ENCODE measurements around the gene WHAMM.
"Not testable (repeated sequence)": the region's sequence is repeated elsewhere in the genome, so short reads cannot be mapped to it uniquely, and the experiment has no call there.

Gene WHAMM

GRCh38 chr15:82809308-82810060 is at the start of gene WHAMM:
WHAMM (plus strand) TSS chr15:82809628; CDS start chr15:82809727, 99 bp downstream.
- in situ Hi-C loops (cut with HindIII; ENCODE audit: low sequenced_read_pairs), result no loop called here

GRCh38 chr15:82763361-82764116 is 45.9 kb upstream of the WHAMM start:
- in situ Hi-C loops (cut with HindIII; ENCODE audit: low sequenced_read_pairs), result no loop called here

GRCh38 chr15:82764117-82764490 is 45.3 kb upstream of the WHAMM start:
- in situ Hi-C loops (cut with HindIII; ENCODE audit: low sequenced_read_pairs), result no loop called here

- in situ Hi-C loops (cut with HindIII; ENCODE audit: low sequenced_read_pairs), result no loop called here
These were observed 44.7 kb upstream of the WHAMM start for GRCh38 chr15:82764740-82765139.

- in situ Hi-C loops (cut with HindIII; ENCODE audit: low sequenced_read_pairs), result not testable (repeated sequence)
These were observed 43.2 kb upstream of the WHAMM start for GRCh38 chr15:82766201-82766600.

- in situ Hi-C loops (cut with HindIII; ENCODE audit: low sequenced_read_pairs), result no loop called here
These were observed 42.1 kb upstream of the WHAMM start for GRCh38 chr15:82767163-82767829.

- in situ Hi-C loops (cut with HindIII; ENCODE audit: low sequenced_read_pairs), result no loop called here
These were observed 40.9 kb upstream of the WHAMM start for GRCh38 chr15:82768414-82769054.

GRCh38 chr15:82771789-82772607 is 37.4 kb upstream of the WHAMM start:
- in situ Hi-C loops (cut with HindIII; ENCODE audit: low sequenced_read_pairs), result no loop called here

GRCh38 chr15:82774496-82774895 is 34.9 kb upstream of the WHAMM start:
- in situ Hi-C loops (cut with HindIII; ENCODE audit: low sequenced_read_pairs), result no loop called here

- in situ Hi-C loops (cut with HindIII; ENCODE audit: low sequenced_read_pairs), result no loop called here
These were observed 30.7 kb upstream of the WHAMM start for GRCh38 chr15:82778755-82779154.

- in situ Hi-C loops (cut with HindIII; ENCODE audit: low sequenced_read_pairs), result no loop called here
These were observed 28.1 kb upstream of the WHAMM start for GRCh38 chr15:82781349-82781748.

GRCh38 chr15:82788496-82788895 is 20.9 kb upstream of the WHAMM start:
- in situ Hi-C loops (cut with HindIII; ENCODE audit: low sequenced_read_pairs), result no loop called here

GRCh38 chr15:82789491-82789890 is 19.9 kb upstream of the WHAMM start:
- in situ Hi-C loops (cut with HindIII; ENCODE audit: low sequenced_read_pairs), result no loop called here

GRCh38 chr15:82790321-82790720 is 19.1 kb upstream of the WHAMM start:
- in situ Hi-C loops (cut with HindIII; ENCODE audit: low sequenced_read_pairs), result no loop called here

GRCh38 chr15:82792068-82792467 is 17.4 kb upstream of the WHAMM start:
- in situ Hi-C loops (cut with HindIII; ENCODE audit: low sequenced_read_pairs), result no loop called here

GRCh38 chr15:82793737-82794136 is 15.7 kb upstream of the WHAMM start:
- in situ Hi-C loops (cut with HindIII; ENCODE audit: low sequenced_read_pairs), result no loop called here

- in situ Hi-C loops (cut with HindIII; ENCODE audit: low sequenced_read_pairs), result no loop called here
These were observed 11.3 kb upstream of the WHAMM start for GRCh38 chr15:82798104-82798503.

- in situ Hi-C loops (cut with HindIII; ENCODE audit: low sequenced_read_pairs), result no loop called here
These were observed 10.8 kb upstream of the WHAMM start for GRCh38 chr15:82798531-82799166.

GRCh38 chr15:82799183-82799841 is 10.1 kb upstream of the WHAMM start:
- in situ Hi-C loops (cut with HindIII; ENCODE audit: low sequenced_read_pairs), result no loop called here
